Stimulated activated CD8-positive, alpha-beta memory T cell treated with anti-CD3 and anti-CD28 coated beads, Interleukin-4, amount 100 ng/mL, for 1 hour (primary cell): ENCODE measurements around the gene LETM1.
"Not testable (repeated sequence)": the region's sequence is repeated elsewhere in the genome, so short reads cannot be mapped to it uniquely, and the experiment has no call there.

Experiments used
- DNase-seq, 2 donors: peaks; one replicate each; pipeline ENCODE4 v3.0.0-alpha.2; 2020; ENCODE audit warnings: low read depth in 2 of 2, low spot score in 1 of 2

The LETM1 gene

GRCh38 chr4:1852904-1853623, 2.9 kb downstream of the LETM1 start:
- DNase-seq, result no peak

GRCh38 chr4:1851575-1852410, 4.2 kb downstream of the LETM1 start:
- DNase-seq, result no peak

DNA sequence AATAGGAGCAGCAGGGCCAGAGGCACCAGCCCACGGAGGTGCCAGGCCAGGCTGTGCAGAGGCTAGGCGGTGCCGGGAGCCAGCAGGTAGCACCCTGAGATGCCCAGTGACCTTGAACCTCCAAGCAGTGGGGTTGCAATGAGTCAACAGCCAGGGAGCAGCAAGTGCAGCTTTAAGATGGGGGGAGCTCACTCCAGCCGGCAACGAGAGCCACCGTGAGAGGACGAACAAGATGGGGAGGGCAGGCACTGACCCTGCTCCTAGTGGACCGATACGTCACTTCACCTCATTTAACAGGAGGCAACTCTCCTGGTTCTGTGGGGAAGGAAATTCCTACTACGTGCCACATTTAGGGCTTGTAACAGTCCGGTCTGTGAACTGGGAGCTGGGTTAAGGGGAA, 4.8 kb downstream of the LETM1 start:
- no peak for DNase-seq

GRCh38 chr4:1850276-1850675, 5.7 kb downstream of the LETM1 start:
- no peak for DNase-seq

DNA sequence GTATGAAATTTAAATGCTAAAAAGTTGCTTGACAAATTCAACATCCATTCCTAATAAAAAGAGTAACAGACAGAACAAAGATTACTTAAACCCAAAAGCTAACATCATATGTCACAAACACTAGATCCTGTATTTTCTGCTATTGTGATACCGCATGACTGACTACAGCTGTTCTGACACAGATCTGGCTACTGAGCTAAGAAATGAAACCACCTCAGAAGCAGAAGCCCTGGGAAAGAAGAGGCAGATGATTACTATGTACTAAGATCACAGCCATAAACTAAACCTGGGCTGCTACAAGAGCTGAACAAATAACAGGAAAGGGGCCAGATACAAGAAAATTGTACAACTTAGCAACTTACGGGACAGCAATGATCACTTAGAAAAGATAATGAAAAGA, 9.4 kb downstream of the LETM1 start:
- no peak for DNase-seq

DNA sequence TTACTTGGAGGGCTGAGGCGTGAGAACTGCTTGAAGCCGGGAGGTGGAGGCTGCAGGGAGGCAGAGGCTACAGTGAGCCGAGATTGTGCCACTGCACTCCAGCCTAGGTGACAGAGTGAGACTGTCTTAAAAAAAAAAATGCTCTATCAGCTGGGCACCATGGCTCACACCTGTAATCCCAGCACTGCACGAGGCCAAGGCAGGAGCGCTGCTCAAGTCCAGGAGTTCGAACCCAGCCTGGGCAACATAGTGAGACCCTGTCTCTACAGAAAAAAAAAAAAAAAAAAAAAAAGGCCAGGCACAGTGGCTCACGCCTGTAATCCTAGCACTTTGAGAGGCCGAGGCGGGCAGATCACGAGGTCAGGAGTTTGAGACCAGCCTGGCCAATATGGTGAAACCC, 11.3 kb downstream of the LETM1 start:
- DNase-seq, result not testable (repeated sequence)

DNA sequence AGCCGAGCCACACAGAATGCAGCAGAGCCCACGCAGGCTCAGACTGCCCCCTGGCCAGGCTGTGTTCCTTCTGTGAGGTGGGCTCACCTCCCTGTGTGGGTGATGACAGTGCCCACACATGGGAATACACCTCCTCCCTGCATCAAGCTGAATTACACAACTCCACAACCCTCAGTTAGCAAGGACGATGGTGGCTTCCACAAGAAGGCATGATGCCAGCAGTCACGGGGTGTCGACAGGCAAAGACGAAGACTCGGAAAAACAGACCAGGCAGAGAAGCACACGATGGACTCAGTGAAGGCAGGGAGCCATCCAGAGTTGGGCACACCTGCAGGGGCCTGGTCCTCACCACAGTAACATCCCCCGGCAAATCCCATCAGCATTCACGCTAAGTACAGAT, 12.1 kb downstream of the LETM1 start:
- no peak for DNase-seq

DNA sequence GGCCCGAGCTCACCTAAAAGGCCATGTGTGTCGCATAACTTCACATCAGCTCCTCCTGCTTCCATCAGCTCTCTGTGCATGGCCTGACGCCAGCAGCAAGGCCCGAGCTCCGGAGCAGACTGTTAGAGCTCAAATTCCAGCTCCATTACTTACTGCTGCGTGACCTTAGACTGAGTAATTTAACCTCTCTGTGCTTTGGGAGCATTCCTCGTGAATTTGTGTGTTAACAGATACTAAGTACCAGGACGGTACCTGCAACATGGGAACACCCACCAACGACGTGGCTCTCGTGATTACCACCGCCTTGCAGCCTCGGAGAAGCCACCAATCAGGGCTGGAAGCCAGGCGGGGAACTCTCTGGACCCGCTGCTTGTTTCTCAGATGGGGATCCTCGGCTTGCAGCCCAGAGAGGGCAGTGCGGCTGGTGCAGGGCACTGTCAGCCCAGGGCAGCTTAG, 12.9 kb downstream of the LETM1 start:
- DNase-seq, result no peak

DNA sequence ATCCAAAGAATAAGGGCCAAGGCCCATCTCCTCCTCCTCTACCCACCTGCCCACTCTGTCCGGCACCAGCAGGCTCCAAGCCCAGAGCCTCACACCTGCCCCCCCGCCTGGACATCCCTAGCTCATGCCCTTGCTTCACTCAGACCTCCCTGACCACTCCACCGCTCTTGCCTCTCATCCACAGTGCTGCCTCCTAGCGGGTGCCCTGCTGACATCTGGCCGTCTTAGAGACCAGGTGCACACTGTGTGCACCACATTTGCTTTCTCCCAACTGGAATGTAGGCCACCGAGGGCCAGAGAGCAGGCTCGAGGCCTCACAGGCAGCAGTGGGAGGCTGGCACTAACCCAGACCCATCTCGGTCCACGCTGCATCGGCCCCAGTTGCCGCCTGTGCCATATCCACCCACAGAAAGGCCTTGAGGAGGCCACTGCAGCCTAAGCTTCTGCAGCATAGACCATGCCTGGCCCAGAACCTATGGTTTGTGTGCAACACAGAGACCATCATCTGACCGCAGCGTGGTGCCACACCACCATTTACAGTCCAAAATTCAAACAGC, 13.5 kb downstream of the LETM1 start:
- no peak for DNase-seq

DNA sequence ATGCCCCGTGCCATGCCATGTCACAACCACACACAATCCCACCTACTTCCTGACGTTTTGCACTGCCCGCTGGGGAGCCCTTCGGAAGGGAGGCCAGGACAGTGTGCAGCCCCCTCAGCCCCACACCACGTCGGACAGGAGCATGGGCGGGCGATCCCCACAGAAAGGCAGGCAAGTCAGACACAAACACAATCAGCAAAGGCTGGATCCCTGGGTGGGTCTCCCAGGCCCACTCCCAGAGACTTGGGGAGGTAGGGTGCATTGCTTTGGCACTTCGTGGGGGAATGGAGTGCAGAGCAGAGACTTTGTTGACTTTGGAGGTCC, 14.1 kb downstream of the LETM1 start:
- no peak for DNase-seq

DNA sequence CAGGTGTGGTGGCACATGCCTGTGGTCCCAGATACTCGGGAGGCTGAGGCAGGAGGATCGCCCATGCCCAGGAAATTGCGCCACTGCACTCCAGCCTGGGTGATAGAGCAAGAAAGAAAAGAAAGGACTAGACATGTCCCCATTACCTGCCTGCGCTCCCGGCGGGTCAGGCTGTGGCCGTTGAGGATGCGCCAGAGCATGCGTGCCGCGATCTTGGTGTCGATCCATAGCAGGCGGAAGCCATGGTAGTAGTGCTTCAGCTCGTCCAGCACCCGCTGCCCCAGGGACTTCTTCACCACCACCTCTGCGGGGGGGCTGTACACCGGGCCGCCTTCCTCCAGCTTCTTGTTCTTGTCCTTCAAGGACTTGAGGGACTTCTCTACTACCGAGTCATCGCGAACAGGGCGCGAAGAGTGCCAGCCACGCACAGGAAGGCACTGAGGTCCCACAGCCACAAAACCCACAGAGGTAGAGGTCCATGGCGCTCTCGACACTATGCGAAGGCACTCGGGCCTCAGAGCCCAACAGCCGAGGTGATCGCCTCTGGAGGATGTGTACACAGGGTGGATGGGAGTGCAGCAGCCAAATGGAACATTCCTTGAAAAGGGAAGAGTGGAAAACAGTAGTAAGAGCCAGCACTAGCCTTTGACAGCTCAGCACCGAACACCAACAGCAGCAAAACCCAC, 14.6 kb downstream of the LETM1 start:
- DNase-seq, result no peak

DNA sequence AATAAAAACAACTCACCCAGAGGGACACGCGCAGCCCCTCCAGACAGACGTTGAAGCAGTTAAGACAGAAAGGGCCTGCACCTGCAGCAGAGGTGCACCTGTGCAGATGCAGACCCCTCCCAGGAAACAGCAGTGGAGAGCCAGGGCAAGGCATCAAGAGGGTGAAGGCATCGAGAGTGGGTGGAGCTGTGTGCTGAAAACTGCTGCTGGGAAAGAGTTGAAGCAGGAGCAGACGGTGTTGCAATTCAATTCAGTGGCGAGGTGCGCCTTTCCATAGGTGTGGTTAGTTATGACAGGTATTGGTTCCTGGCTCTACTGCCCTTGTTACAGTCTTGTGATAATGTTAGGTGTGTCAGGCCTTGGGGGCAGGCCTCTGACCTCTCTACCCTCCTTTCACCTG, 16.7 kb downstream of the LETM1 start:
- DNase-seq, result no peak

DNA sequence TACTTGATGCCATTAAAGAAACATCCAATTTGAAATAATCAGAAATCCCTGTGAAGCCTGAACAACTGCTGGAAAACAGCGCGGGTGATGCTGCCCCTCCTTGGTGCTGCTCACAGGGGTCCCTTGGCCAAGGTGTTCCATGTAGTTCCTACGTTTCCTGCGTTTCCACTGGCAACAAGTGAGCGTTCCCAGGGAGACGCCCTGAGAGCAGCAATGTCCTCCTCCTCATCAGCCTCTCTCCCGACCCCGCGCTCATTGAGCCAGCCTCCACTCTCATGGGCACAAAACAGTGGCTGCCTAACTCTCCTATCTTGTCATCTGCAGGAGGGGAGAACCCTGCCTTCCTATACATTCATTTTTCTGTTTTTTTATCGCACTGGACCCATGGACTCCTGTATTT, 18.9 kb downstream of the LETM1 start:
- DNase-seq, result no peak

GRCh38 chr4:1836650-1837049, 19.3 kb downstream of the LETM1 start:
- DNase-seq, result no peak

GRCh38 chr4:1835836-1836235, 20.1 kb downstream of the LETM1 start:
- not testable (repeated sequence) for DNase-seq

- DNase-seq, result no peak
Observed at GRCh38 chr4:1834047-1834775, 21.7 kb downstream of the LETM1 start.

- DNase-seq, result no peak
Observed at GRCh38 chr4:1833307-1834046, 22.5 kb downstream of the LETM1 start.

- DNase-seq, result no peak
Observed at GRCh38 chr4:1832690-1833089, 23.3 kb downstream of the LETM1 start.

DNA sequence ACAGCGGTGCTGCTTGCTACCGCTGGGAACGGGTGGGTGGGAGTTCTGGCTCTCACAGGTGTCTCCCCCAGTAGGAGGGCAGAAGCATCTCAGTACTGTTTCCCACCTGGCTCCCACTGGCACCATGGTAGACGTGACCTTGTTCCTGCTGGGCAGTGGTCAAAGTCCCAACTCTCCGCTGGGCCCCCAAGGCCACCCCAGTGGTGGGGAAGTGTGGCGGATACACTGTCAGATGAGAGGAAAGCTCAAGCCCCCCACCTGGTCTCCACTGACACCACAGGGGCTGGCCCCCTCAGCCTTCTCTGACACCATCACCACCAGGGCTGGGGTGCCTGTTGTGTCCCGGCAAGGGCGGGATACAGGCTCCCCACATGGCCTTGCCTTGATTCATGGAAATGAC, 24.6 kb downstream of the LETM1 start:
- no peak for DNase-seq

- DNase-seq, result no peak
Observed at GRCh38 chr4:1830642-1831228, 25.2 kb downstream of the LETM1 start.
